Astrocyte of the hippocampus (primary cell): ENCODE data around the gene PRAMEF4.
"Not testable (repeated sequence)": the region's sequence is repeated elsewhere in the genome, so short reads cannot be mapped to it uniquely, and the experiment has no call there.

Experiments
- DNase-seq: peaks from one replicate; pipeline ENCODE4 v3.0.0; 2011; ENCODE audit warnings: low read depth, low spot score

PRAMEF4 gene

GRCh38 chr1:12886101-12886500, at the start of gene PRAMEF4:
Gene PRAMEF4 (minus strand): TSS chr1:12886201. CDS start chr1:12883394, 2,807 bp downstream.
- not testable (repeated sequence) for DNase-seq

- not testable (repeated sequence) for DNase-seq
Observed at GRCh38 chr1:12924368-12924767, 38.4 kb upstream of the PRAMEF4 start.

GRCh38 chr1:12921749-12922148, 35.7 kb upstream of the PRAMEF4 start:
- not testable (repeated sequence) for DNase-seq

GRCh38 chr1:12916310-12916709, 30.3 kb upstream of the PRAMEF4 start, which contains the start of gene PRAMEF7:
Gene PRAMEF7 (plus strand): TSS chr1:12916610. CDS start chr1:12917693, 1,083 bp downstream.
- DNase-seq = not testable (repeated sequence)

GRCh38 chr1:12903793-12904572, 18.0 kb upstream of the PRAMEF4 start:
- not testable (repeated sequence) for DNase-seq

- not testable (repeated sequence) for DNase-seq
Observed at GRCh38 chr1:12899186-12899585, 13.2 kb upstream of the PRAMEF4 start.

- DNase-seq = not testable (repeated sequence)
Observed at GRCh38 chr1:12898170-12898569, 12.2 kb upstream of the PRAMEF4 start, which contains the start of gene PRAMEF10. Gene PRAMEF10 (minus strand): TSS chr1:12898270. CDS start chr1:12895847, 2,423 bp downstream.

GRCh38 chr1:12878453-12878852, 7.5 kb downstream of the PRAMEF4 start:
- not testable (repeated sequence) for DNase-seq

GRCh38 chr1:12863131-12863880, 22.7 kb downstream of the PRAMEF4 start:
- DNase-seq = not testable (repeated sequence)

- DNase-seq = not testable (repeated sequence)
Observed at GRCh38 chr1:12856786-12857185, 29.2 kb downstream of the PRAMEF4 start, which contains the start of gene PRAMEF2. Gene PRAMEF2 (plus strand): TSS chr1:12857086. CDS start chr1:12859010, 1,924 bp downstream.

GRCh38 chr1:12851779-12852178, 34.2 kb downstream of the PRAMEF4 start:
- no peak for DNase-seq

GRCh38 chr1:12848620-12849019, 37.4 kb downstream of the PRAMEF4 start, which contains the start of gene HNRNPCL1:
Gene HNRNPCL1 (minus strand): TSS chr1:12848720. CDS start chr1:12848289, 431 bp downstream.
- DNase-seq = not testable (repeated sequence)

GRCh38 chr1:12833251-12833650, 52.8 kb downstream of the PRAMEF4 start:
- not testable (repeated sequence) for DNase-seq

- DNase-seq = not testable (repeated sequence)
Observed at GRCh38 chr1:12831310-12831709, 54.7 kb downstream of the PRAMEF4 start, which contains the start of gene PRAMEF11. Gene PRAMEF11 (minus strand): TSS chr1:12831410. CDS start chr1:12828789, 2,621 bp downstream.
